T follicular helper cell (primary cell): Measurements from ENCODE around the gene EPX.

Experiments
- DNase-seq: peaks from one replicate; pipeline ENCODE4 v3.0.0-alpha.2; 2020; ENCODE audit warnings: low read depth

The EPX gene

DNA sequence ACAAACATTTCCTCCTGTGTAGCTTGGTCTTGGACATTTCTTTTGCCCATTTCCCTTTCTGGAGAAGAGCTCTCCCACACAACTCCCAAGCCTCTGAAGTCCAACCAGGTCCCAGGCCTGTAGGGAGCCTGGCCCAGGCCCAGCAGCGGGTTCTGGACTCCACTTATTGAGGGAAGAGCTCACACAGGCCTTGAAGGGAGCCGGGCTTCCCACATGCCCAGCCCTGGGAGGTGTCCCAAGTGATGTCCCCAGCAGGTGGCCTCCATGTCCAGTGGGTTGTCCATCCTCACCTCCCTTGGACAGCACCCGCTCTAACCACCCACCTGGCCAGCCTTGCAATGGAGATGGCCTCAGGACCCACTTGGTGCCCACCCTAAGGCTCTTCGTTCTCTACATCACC lies 5.9 kb upstream of the EPX start:
- DNase-seq, result no peak

DNA sequence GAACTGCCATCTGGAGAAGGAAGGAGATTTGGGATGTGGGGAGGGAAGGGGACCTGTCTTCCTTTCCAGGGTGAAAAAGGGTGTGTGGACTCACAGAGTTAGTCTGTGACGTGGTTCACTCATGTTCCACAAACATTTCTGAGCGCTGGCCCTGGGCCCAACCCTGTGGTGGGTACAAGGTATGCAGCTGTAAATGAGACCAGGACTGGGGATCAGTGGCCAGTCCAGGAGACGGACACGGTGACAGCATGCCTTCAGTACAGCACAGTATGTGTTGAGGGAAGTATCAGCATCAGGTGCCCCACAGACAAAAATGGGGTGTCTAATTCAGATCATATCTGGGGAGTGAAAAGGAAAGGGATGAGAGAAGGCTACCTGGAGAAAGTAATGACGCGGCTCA lies 5.5 kb upstream of the EPX start:
- no peak for DNase-seq

- DNase-seq, result no peak
Observed at GRCh38 chr17:58187675-58188074, 4.9 kb upstream of the EPX start.

DNA sequence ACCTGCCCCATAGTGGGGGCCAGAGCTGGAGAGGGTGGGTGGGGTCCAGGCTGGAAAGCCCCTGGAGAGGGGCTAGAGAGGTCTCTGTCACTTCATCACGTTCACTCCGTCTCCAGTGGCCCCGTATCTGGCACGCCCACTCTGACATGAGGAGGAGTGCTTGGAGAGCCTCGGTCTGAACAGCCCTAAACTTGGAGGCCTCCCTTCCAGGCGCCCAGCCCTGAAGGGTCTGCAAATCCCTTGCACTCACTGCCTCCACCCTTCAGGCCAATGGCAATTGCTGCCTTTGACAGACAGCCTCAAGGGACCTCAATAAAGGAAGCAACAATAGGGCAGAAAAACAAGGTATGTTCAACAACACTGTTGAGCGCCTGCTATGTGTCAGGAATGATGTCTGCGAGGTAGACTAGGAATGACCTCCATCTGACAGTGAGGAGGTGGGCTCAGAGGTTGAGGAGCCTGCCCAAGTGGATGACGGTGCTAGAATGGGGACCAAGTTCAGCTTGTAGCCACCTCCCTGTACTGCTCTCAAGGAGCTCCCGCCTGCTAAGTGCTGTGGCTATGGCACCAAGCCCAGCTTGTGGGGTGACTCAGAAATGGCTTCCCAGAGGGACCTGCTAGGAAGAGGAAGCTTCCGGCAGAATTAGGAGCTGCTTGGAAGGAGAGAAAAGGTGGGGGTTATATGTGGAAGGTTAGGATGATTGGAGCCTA lies 2.9 kb upstream of the EPX start:
- no peak for DNase-seq

DNA sequence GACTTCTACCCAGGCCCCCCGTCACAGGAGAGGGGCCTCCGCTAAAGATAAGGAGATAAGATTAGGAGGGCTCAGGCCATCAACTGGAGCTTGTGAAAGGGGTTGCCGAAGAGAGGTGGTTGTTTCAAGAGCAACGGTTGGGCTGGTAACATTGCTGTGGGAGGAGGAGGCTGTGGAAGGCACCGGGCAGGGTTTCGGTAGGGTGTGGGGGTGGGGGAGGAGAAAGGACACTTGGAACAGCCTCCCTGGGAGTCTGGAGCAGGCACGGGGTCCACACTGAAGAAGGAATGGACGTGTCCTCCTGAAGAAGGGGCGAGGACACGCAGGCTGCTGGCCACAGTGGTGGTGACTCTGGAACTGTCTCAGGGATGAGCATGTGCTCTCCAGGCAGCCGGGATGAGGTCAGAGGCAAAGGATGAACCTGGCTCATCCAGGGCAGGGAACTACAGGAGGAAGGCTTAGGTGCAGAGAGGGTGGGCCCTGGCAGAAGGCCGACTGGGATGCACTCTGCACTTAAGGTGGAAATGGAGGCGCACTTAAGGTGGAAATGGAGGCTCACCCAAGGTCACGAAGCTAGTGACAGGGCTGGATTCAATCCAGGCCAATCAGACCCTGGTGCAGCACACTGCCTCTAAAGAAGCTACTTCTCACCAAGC lies 1.2 kb upstream of the EPX start:
- DNase-seq, result no peak

GRCh38 chr17:58193641-58194255 lies 1.2 kb downstream of the EPX start:
- no peak for DNase-seq

DNA sequence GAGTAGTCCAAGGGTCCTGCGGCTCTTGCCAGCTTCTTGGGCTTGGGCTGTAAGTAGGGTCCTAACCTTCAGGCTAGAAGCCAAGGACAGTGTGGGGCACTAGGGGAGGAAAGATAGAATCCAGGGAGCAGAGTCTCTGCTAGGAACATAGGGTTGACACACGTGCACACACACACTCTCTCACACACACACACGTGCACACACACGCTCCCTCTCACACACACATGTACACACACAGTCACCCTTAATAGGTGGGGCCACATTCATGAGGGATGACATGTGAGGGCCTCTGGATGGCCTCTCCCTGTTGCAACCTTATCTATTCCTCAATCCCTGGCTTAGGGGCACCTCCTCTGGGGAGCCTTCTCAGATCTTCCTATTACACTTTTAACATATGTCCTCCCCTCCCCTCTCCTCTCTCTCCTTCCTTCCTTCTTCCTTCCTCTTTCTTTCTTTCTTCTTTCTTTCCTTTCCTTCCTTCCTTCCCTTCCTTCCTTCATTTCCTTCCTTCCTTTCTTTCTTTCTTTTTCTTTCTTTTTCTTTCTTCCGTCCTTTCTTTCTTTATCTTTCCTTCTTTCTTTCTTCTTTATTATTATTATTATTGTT lies 3.1 kb downstream of the EPX start:
- no peak for DNase-seq

DNA sequence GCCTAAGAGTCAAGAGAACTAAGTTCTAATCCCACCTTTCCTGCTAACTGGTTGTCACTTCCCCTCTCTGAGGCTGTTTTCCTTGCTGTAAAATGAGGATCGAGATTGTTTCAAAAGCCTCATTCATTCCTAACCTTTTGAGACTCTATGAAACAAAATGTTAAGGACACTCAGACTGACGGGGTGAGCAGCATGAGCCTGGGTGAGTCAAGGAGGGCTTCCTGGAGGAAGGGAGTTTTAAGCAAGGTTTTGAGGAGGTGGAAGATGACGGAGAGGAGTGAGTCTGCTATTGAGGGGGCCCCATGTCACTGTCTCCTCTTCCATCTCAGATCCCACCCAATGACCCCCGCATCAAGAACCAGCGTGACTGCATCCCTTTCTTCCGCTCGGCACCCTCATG lies 4.1 kb downstream of the EPX start:
- no peak for DNase-seq

GRCh38 chr17:58200024-58200633 lies 7.6 kb downstream of the EPX start:
- peak; percentile 33 for DNase-seq

- DNase-seq, result no peak
Observed at GRCh38 chr17:58202859-58203258, 10.3 kb downstream of the EPX start.

DNA sequence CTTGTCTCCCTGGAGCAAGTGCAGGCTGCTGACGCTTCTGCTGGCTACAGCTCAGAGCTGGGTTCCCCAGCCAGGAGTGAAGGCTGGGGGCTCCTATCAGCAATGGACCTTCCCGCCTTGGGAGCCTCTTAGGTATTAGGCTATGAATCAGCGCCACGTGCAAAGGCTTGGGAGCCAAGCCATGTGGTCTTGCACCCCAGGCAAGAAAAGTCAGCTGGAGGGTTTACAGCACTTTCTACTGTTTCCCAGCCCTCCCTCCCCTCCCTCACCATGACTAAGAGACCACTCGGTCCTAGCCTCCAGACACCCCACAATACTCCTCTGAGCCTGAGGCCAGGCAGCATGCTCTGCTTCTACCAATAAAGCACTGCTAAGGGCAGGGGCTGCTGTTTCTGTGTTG lies 12.3 kb downstream of the EPX start:
- no peak for DNase-seq

- DNase-seq, result no peak
Observed at GRCh38 chr17:58205936-58206335, 13.4 kb downstream of the EPX start.

DNA sequence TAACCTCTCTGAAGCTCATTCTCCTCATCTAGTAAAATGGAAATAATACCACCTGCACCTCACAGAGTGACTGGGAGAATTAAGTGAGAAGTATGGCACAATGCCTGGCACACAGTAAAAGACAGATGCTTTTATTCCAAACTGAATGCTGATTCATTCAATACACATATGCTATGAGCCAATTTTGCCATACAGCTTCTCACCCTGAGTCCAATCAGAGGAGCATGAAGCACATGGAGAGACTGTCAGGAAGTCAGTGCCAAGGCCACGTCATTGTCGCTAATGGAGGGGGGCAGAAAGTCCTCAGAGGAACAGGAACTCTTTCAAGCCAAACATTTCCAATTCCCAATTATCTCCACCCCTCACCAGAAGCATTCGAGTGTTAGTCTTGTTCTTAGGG lies 14.9 kb downstream of the EPX start:
- no peak for DNase-seq

DNA sequence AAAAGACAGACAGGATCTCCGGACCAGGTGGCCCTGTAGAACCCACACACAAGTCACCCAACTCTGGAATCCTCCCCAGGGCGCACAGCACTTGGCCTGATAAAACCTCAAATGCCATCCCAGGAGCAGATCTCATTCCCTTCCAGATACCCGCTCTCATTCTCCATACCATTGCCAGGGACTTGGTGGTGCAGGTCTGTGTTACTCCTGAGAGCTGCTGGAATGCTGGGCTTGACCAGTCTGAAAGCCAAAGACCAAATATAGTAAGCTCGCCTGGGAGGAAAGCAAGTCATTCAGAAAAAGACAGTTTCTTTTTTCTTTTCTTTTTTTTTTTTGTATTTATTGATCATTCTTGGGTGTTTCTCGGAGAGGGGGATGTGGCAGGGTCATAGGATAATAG lies 15.8 kb downstream of the EPX start:
- no peak for DNase-seq

DNA sequence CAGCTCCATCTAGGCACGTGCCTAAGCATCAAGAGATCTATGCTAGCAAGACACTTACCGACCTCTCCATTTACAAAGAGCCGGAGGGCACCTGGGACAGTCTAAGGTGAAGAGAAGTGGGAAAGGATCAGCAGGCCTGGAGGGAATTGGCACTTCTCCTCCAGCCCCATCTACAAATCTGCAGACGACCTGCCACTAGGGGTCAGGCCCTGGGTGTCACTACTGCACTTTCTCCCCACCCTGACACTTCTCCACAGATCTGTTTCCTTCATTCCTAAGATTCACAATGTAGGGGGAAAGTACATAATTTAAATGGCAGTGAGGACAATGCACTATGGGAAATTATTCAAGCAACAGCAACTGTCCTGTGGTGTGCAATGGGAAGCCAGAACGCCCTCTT lies 18.4 kb downstream of the EPX start:
- DNase-seq, result no peak

DNA sequence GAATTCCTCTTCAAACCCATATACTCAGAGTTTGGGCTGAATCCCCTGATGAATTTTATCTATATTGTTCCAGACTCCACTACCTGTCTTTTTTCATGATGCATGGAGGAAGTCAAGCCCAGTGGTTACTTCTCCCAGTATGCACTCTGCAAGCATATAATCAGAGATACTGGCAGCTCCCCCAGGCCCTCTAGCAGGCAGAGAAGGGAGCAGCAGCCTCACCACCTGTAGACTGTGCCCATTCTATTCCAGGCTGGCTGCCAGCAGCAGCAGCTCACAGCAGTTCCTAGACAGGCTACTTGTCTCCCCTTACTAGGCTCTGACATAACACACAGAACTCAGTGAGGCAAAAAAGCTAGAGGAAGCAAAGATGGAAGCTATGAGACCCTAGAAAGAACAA lies 23.2 kb downstream of the EPX start:
- DNase-seq, result no peak

- no peak for DNase-seq
Observed at GRCh38 chr17:58217766-58218165, 25.2 kb downstream of the EPX start.

DNA sequence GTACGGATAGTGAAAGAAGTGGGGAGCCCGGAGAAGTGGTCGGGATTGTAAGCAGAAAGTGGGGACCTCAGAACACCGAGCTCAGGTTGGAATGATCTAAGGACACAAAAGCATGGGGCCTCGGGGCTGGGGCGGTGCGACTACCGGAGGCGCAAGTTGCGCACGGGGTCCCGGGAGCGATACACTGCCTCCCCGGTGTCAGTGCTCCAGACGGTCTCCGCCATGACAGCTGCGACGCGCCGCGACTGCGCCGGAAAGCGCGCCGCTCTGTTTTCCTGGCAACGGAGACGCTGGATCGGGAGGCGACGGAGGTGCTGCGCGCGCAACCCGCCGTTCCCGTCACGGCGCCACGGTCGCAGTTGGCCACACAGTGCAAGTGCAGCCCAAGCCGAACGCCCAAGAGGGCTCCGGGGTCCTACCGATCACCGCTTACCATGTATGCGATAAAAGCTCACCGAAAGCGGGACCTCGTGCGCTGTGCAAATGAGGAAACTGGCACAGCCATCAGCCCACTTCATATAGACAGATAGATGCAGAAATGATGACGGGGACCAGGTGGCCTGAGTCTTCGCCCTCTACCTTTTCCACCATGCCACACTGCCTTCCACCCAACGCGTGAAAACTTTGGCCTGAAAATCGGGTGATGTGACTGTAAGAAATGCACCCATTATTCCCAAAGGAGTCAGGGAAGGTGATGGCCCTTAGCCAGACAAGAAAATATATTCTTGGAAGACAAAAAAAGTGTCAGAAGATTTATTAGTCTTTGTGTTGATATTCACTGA lies 26.7 kb downstream of the EPX start, which contains the start of gene MKS1:
MKS1 (minus strand) TSS at position 249 of the 782 bp plus-strand sequence; CDS start at position 224, 25 bp downstream.
- DNase-seq, result peak; percentile 92

GRCh38 chr17:58219789-58220183 lies 27.3 kb downstream of the EPX start:
- DNase-seq, result no peak

DNA sequence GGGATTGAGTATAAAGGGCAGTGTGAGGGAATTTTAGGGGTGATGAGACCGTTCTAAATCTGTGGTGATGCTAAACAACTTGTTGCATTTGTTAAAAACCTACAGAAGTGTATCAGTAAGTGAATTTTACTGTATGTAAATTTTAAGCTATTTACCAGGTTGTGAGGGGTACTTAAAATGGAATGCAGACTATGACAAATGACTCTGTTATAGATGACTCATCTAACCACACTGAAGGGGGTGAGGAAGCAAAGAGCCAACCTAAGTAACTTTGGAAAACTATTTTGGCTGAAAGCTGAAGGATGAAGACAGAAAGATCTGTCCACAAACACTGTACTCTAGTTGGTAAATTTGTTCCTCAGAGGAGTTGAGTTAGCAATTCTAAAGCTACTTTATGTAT lies 31.8 kb downstream of the EPX start:
- DNase-seq, result no peak

DNA sequence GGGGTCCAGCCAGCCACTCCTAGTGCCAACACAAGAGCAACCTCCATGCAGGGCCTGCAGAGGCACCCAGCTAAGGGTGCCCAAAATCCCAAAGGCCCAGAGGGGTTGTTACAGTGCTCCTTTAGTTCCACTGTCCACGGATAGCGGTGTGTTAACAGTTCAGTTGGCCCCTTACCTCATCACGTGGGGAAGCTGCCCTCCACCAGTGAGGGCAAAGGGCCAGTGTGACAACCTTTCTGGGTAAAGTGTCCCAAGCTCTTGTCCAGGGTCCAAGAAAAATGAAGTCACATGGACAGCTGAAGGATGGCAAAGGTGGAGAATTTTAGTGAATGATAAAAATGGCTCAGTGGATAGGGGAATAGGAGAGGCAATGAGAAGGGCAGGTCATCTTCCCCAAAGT lies 35.2 kb downstream of the EPX start:
- no peak for DNase-seq

DNA sequence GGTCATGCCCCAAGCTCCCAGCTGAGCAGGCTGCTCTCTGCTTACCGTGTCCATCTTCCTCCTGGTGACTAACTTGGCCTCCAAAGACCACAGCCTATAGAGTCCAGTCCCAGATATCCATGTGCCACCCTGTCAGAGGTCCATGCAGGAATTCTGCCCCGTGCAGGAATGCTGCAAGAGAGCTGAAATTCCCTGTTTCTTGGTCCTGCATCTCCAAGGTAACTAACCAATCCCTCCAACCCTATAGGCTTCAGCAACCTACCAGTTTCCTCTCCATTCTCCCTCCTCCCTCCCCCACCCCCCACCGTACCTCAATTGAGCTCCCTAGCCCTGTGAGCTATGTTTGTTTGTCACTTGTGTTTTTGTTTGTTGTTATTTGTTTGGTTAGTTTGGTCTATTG lies 36.2 kb downstream of the EPX start:
- no peak for DNase-seq
